Natural killer cell (primary cell): ENCODE measurements around the gene VMO1. TPM values are rescaled to one million over a fixed set of nuclear protein-coding genes. Genes with fewer than 3 reads are reported as not detected.
"Not testable (repeated sequence)": the region's sequence is repeated elsewhere in the genome, so short reads cannot be mapped to it uniquely, and the experiment has no call there.

Experiments used
- ATAC-seq, 3 donors: fragments of 150-1000 bp in 2 of 3; fragments of 200-7000 bp in 1 of 3; cut with Tn5 transposase; 1 replicate in 1 of 3; 2 replicates in 2 of 3; pipeline ENCODE4 v1.10.0; 2021; ENCODE audit warnings: mild to moderate bottlenecking in 2 of 3, moderate library complexity in 2 of 3
- DNase-seq, 2 donors: peaks; one replicate each; pipeline versions ENCODE4 v3.0.0 to v3.0.0-alpha.2; 2013 to 2021; ENCODE audit warnings: mixed read lengths in 1 of 2
- H3K27ac ChIP-seq: one replicate; pipeline ENCODE4 v1.5.1; 2013; ENCODE audit warnings: mild to moderate bottlenecking, low read length
- H3K27me3 ChIP-seq: one replicate; pipeline ENCODE4 v1.6.1; 2013; ENCODE audit warnings: low read length; ENCODE audit not compliant: control insufficient read depth, insufficient read depth
- H3K36me3 ChIP-seq: one replicate; pipeline ENCODE4 v1.6.1; 2013; ENCODE audit warnings: low read length; ENCODE audit not compliant: control insufficient read depth, insufficient read depth
- H3K4me1 ChIP-seq: one replicate; pipeline ENCODE4 v1.6.1; 2013; ENCODE audit warnings: low read length; ENCODE audit not compliant: control insufficient read depth, insufficient read depth
- H3K4me3 ChIP-seq: one replicate; pipeline ENCODE4 v1.5.1; 2013; ENCODE audit warnings: low read length
- H3K9me3 ChIP-seq: one replicate; pipeline ENCODE4 v1.6.1; 2013; ENCODE audit warnings: low read length; ENCODE audit not compliant: control insufficient read depth, insufficient read depth
- H3K27ac Mint-ChIP-seq, 2 donors: one replicate each; pipeline ENCODE4 v1.8.0; 2022; ENCODE audit warnings: mild to moderate bottlenecking in 2 of 2, mixed read lengths in 2 of 2, moderate library complexity in 1 of 2
- H3K27me3 Mint-ChIP-seq, 2 donors: one replicate each; pipeline ENCODE4 v1.8.0; 2022; ENCODE audit warnings: low read depth in 2 of 2, mixed read lengths in 2 of 2
- H3K36me3 Mint-ChIP-seq: one replicate; pipeline ENCODE4 v1.8.0; 2022; ENCODE audit warnings: mixed read lengths
- H3K4me1 Mint-ChIP-seq, 2 donors: one replicate each; pipeline ENCODE4 v1.8.0; 2022; ENCODE audit warnings: mixed read lengths in 2 of 2
- H3K4me3 Mint-ChIP-seq: one replicate; pipeline ENCODE4 v1.8.0; 2022; ENCODE audit warnings: mild to moderate bottlenecking, moderate library complexity, mixed read lengths
- H3K9me3 Mint-ChIP-seq, 2 donors: one replicate each; pipeline ENCODE4 v1.8.0; 2022; ENCODE audit warnings: mixed read lengths in 2 of 2
- WGBS: methylation state at CpG from one replicate; pipeline ENCODE4 v1.1.7; 2013; ENCODE audit warnings: missing lambda C conversion rate; ENCODE audit not compliant: insufficient coverage; 5-methylcytosine and 5-hydroxymethylcytosine counted together
- intact Hi-C: fragments of 100-400 bp; cut with micrococcal nuclease; formaldehyde crosslinking; loops from one replicate; pipeline ENCODE4 v1.14.2; 2022
- total RNA-seq, 4 donors: library from RNA; stranded (reverse); fragments of 120-200 nt in 1 of 4; gene quantifications; one replicate each; pipeline versions ENCODE4 v1.2.3 to v1.2.4, GENCODE V29; 2013 to 2022
- TF ChIP-seq, protein P1 (sequence below): fragments of 200-600 bp; IDR thresholded peaks from one replicate; pipeline ENCODE4 v1.8.0; 2022; ENCODE audit warnings: antibody characterized with exemption

The VMO1 gene
- total RNA-seq, 3 donors from 2014 or later (not counting 1 experiment from before 2014, with no cell fraction given) = 1.2 to 4.8 (median 1.3) TPM

DNA sequence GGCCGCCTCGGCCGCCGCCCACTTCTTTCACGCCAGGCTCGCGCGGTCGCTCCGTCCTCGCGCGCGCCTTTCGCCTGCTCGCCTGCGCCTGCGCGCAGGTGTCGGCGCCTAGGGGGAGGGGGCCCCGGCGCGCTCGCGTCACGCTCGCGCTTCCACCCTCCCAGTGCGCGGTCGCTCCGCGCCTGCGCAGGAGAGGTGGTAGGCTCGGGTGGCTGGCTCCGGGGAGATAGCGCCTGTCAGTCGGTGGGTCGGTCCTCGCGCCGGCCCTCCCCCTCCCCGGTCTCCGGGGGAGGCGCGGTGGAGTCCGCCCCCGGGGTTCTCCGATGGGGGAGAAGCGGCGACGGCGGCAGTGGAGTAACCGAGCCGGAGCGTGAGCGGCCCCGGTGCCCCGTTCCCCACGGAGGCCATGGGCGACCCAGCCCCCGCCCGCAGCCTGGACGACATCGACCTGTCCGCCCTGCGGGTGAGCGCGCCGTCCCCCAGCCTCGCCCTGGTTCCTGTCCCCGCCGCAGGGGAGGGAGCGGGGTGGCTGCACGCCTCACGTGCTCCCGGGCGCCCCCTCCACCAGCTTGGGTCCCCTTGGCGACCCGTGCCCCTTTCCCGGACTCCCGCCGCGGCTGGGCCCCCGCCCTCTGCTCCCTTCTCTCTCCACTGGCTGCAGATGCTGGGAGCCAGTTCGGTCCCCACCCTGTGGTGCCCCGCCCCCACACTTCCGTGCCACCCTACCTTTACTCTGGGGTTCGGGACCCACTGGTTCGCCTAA is 47.2 kb upstream of the VMO1 start, which contains the start of gene MINK1:
TSS of gene MINK1 (plus strand) at position 163 of the 763 bp plus-strand sequence. CDS start at position 407, 244 bp downstream.
- Histone ChIP-seq H3K27me3 (no peaks in the 10 kb centered on the region), H3K36me3 (no peaks in the 10 kb centered on the region), H3K4me3 (peak within 1 kb of the TSS; percentile 54), H3K9me3 (no peaks in the 10 kb centered on the region), H3K27ac (peak within 1 kb of the TSS; percentile 72), H3K4me1 (peaks cover 33% of the 10 kb centered on the region)
- Mint-ChIP-seq H3K4me3 (peak within 1 kb of the TSS; percentile 90), H3K4me1 (peaks cover 29 to 35% of the 10 kb centered on the region in 2 donors), H3K9me3 (no peaks in the 10 kb centered on the region), H3K27me3 (peaks cover 3 to 7% of the 10 kb centered on the region in 2 donors), H3K27ac (peak within 1 kb of the TSS; percentile 81 to 87), H3K36me3 (no peaks in the 10 kb centered on the region)
- WGBS = under 1% methylated on average over 91 of the region's 91 CpGs
- peak; percentile 94 to 97 (median 94) for ATAC-seq
- intact Hi-C loops = no loop called here
- DNase-seq = peak; percentile 85 to 98
- TF ChIP-seq, protein P1, sequence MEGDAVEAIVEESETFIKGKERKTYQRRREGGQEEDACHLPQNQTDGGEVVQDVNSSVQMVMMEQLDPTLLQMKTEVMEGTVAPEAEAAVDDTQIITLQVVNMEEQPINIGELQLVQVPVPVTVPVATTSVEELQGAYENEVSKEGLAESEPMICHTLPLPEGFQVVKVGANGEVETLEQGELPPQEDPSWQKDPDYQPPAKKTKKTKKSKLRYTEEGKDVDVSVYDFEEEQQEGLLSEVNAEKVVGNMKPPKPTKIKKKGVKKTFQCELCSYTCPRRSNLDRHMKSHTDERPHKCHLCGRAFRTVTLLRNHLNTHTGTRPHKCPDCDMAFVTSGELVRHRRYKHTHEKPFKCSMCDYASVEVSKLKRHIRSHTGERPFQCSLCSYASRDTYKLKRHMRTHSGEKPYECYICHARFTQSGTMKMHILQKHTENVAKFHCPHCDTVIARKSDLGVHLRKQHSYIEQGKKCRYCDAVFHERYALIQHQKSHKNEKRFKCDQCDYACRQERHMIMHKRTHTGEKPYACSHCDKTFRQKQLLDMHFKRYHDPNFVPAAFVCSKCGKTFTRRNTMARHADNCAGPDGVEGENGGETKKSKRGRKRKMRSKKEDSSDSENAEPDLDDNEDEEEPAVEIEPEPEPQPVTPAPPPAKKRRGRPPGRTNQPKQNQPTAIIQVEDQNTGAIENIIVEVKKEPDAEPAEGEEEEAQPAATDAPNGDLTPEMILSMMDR = no peak

DNA sequence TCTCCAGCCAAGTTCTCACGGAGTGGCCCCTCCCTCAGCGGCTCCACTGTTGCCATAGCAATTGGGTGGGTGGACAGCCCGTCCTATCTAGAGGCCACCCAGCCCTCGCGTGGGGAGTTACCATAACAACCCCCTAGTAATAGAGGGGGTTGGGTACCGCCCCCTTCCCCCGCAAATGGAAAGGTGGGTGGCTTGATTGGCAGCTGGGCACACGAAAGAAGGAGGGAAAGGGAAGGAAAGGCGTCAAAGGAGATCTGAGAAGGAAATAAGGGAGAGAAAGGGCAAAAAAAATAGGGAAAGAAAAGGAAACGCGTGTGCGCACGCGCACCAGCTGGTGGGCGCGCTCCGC is 46.6 kb upstream of the VMO1 start:
- ATAC-seq = peak in 1 of 3 donors; percentile 14
- H3K27me3 ChIP-seq, intact Hi-C loops, DNase-seq, H3K36me3 ChIP-seq, H3K36me3 Mint-ChIP-seq, H3K9me3 Mint-ChIP-seq, H3K9me3 ChIP-seq, H3K27me3 Mint-ChIP-seq: not testable (repeated sequence)
- H3K27ac Mint-ChIP-seq = peak overlapping the region; percentile 64 to 87
- 0% methylated on average over 11 of the region's 17 CpGs for WGBS
- H3K4me1 Mint-ChIP-seq = peaks cover 27 to 35% of the 10 kb centered on the region in 2 donors
- H3K4me3 Mint-ChIP-seq = peak overlapping the region; percentile 89
- H3K4me1 ChIP-seq = peaks cover 33% of the 10 kb centered on the region
- peak overlapping the region; percentile 44 for H3K4me3 ChIP-seq
- H3K27ac ChIP-seq = peak overlapping the region; percentile 72

DNA sequence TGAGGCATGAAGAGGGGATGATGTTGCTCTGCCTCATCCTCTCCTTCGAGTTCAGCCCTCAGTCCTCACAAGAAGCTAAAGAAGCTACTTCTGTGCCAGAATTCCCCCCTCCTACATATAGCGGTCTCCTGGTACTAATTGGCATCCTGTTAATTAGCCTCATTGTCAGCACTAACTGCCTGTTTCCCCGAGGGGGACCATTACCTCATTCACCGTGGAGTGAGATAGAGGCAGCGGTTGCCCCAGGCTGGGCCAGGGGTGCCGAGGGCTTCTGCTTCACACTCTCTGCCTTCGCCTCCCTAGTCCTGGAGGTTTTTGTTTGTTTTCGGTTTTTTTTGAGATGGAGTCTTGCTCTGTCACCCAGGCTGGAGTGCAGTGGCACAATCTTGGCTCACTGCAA is 41.2 kb upstream of the VMO1 start:
- no peak overlapping the region for H3K27ac Mint-ChIP-seq
- no peaks in the 10 kb centered on the region for H3K9me3 ChIP-seq
- peaks cover 2% of the 10 kb centered on the region for H3K4me1 ChIP-seq
- H3K9me3 Mint-ChIP-seq = no peaks in the 10 kb centered on the region
- ATAC-seq = no peak
- H3K4me1 Mint-ChIP-seq = no peaks in the 10 kb centered on the region
- H3K27ac ChIP-seq = no peak overlapping the region
- DNase-seq = no peak
- no peaks in the 10 kb centered on the region for H3K27me3 ChIP-seq
- peaks cover 3 to 7% of the 10 kb centered on the region in 2 donors for H3K27me3 Mint-ChIP-seq
- H3K4me3 Mint-ChIP-seq = no peak overlapping the region
- WGBS = 85% methylated on average over 8 of the region's 8 CpGs
- TF ChIP-seq, protein P1 = no peak
- intact Hi-C loops = no loop called here
- H3K4me3 ChIP-seq = no peak overlapping the region
- H3K36me3 Mint-ChIP-seq = no peaks in the 10 kb centered on the region
- no peaks in the 10 kb centered on the region for H3K36me3 ChIP-seq

DNA sequence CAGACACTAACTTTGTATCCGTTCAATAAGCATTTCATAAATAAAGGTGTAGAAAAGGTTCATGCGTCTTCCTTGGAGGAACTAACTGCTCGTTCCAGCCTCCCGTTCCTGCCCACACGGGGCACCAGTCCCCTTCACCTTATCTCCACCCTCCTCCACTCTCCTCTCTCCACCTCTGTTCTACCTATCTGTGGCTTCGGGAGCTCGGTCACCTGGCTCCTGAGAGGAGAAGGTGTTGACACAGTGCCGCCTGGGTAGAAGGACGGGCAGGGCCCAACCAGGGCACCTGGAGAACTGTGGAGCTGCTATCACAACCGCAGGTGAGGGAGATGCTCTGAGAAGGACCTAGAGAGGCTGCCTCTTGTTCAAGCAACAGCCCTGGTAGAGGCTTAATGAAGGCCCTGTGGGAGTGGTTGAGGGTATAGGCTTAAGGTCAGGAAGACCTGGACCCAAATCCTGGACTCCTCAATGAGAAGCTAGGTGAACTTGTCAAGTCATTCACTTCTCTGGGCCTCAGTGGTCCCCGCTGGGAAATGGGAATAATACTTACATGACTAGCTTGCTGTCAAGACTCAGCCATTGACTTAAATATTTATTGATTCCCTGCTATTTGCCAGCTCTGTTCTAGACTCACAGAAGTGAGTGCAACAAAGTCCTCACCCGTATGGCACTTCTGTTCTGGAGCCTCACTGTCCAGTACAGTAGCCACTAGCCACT is 37.4 kb upstream of the VMO1 start:
- no peak overlapping the region for H3K4me3 ChIP-seq
- Mint-ChIP-seq H3K4me3 (no peak overlapping the region), H3K36me3 (no peaks in the 10 kb centered on the region), H3K4me1 (no peaks in the 10 kb centered on the region), H3K27me3 (peaks cover 0 to 1% of the 10 kb centered on the region in 2 donors), H3K27ac (no peak overlapping the region), H3K9me3 (no peaks in the 10 kb centered on the region)
- H3K9me3 ChIP-seq = no peaks in the 10 kb centered on the region
- TF ChIP-seq, protein P1 = no peak
- ATAC-seq = no peak
- intact Hi-C loops = no loop called here
- H3K36me3 ChIP-seq = no peaks in the 10 kb centered on the region
- H3K4me1 ChIP-seq = no peaks in the 10 kb centered on the region
- WGBS = 85% methylated on average over 12 of the region's 12 CpGs
- no peaks in the 10 kb centered on the region for H3K27me3 ChIP-seq
- no peak for DNase-seq
- no peak overlapping the region for H3K27ac ChIP-seq
